ENCODE measurements around the gene SPATS2.

The SPATS2 gene

GRCh38 chr12:49537231-49537751 lies 170.0 kb downstream of the SPATS2 start (continued):
- no peak for TF ChIP-seq ZNF221 (tag by site-specific recombination; IDR thresholded peaks at IDR 0.05; ENCODE audit: borderline replicate concordance)
- TF ChIP-seq PRDM1 (tag by site-specific recombination; IDR thresholded peaks at IDR 0.05), result no peak
- no peak for TF ChIP-seq ZBTB6 (tag by site-specific recombination; IDR thresholded peaks at IDR 0.05)
- peak; percentile 16; the same call in 1 of the 2 replicates for TF ChIP-seq IKZF3 (tag by site-specific recombination; IDR thresholded peaks at IDR 0.05)
- TF ChIP-seq ZNF777 (tag by site-specific recombination; IDR thresholded peaks at IDR 0.05; ENCODE audit: borderline replicate concordance), result no peak
- TF ChIP-seq ZNF626 (tag by site-specific recombination; IDR thresholded peaks at IDR 0.05), result no peak

- CTCF ChIA-PET, result interaction anchor here (0.6 to 1.5 kb wide), 10 partner anchors 16 to 249 kb away, joined by 3 to 6 read pairs (median 4); partner anchors contain the start of gene TMBIM6
- Histone ChIP-seq H3K9me3 (ENCODE audit: control insufficient read depth, insufficient read depth, low read depth, low read length) (no peaks in the 10 kb centered on the region), H3K4me1 (ENCODE audit: control insufficient read depth, insufficient read depth, low read length) (peaks cover 2% of the 10 kb centered on the region; the same call in 1 of the 2 replicates), H3K4me3 (ENCODE audit: low read depth, low read length) (peak overlapping the region; percentile 30), H3K27ac (ENCODE audit: extremely low read depth, low read depth, low read length) (peak overlapping the region; percentile 1; the same call in 1 of the 2 replicates), H3K36me3 (ENCODE audit: control insufficient read depth in 2 of 2, insufficient read depth in 1 of 2, low read length in 2 of 2) (no peaks in the 10 kb centered on the region)
- POLR2A ChIA-PET, result interaction anchor here (0.7 to 1.3 kb wide), 3 partner anchors 16 to 187 kb away, joined by 3 to 7 read pairs (median 4); no protein-coding TSS in a partner anchor
- TF ChIP-seq SP3 (tag by site-specific recombination; IDR thresholded peaks at IDR 0.05), result peak; percentile 15; the same call in 1 of the 2 replicates
- TF ChIP-seq ZNF837 (tag by site-specific recombination; IDR thresholded peaks at IDR 0.05), result no peak
- peak; percentile 33; the same call in 1 of the 2 replicates for TF ChIP-seq KLF8 (tag by site-specific recombination; IDR thresholded peaks at IDR 0.05)
- peak; percentile 66; the same call in 1 of the 2 replicates for TF ChIP-seq GLIS2 (tag by site-specific recombination; IDR thresholded peaks at IDR 0.05)
- TF ChIP-seq ZFHX2 (tag by site-specific recombination; conservative IDR thresholded peaks at IDR 0.05), result peak; percentile 64
- TF ChIP-seq RBAK (tag by site-specific recombination; IDR thresholded peaks at IDR 0.05), result no peak
- no peak for TF ChIP-seq ZNF354C (tag by site-specific recombination; IDR thresholded peaks at IDR 0.05; ENCODE audit: borderline replicate concordance, low read depth)
- TF ChIP-seq ELK4 (IDR thresholded peaks at IDR 0.05; ENCODE audit: borderline replicate concordance, low read depth, low read length), result no peak
- TF ChIP-seq ZBTB20 (tag by site-specific recombination; IDR thresholded peaks at IDR 0.05), result peak; percentile 46; the same call in 1 of the 2 replicates
- 0 out of 2 replicates have a peak, but pooled peaks have one; percentile 6 for TF ChIP-seq KLF17 (tag by site-specific recombination; IDR thresholded peaks at IDR 0.05)
- peak; percentile 64 for TF ChIP-seq EGR2 (tag by site-specific recombination; IDR thresholded peaks at IDR 0.05; ENCODE audit: low read depth)
- TF ChIP-seq ZNF561 (tag by site-specific recombination; IDR thresholded peaks at IDR 0.05; ENCODE audit: borderline replicate concordance), result peak; percentile 51; the same call in 1 of the 2 replicates
- TF ChIP-seq ZNF324 (tag by site-specific recombination; IDR thresholded peaks at IDR 0.05), result 0 out of 2 replicates have a peak, but pooled peaks have one; percentile 18
- peak; percentile 24; the same call in 1 of the 2 replicates for TF ChIP-seq ZXDB (tag by site-specific recombination; IDR thresholded peaks at IDR 0.05)
- peak; percentile 51; the same call in 1 of the 2 replicates for TF ChIP-seq CTCF (tag by site-specific recombination; IDR thresholded peaks at IDR 0.05)
- no peak; the same call in 1 of the 2 replicates for TF ChIP-seq ZBTB10 (tag by site-specific recombination; IDR thresholded peaks at IDR 0.05)
- peak; percentile 39 for TF ChIP-seq ZBTB48 (tag by site-specific recombination; IDR thresholded peaks at IDR 0.05)
- TF ChIP-seq ZNF701 (tag by site-specific recombination; IDR thresholded peaks at IDR 0.05), result no peak
- TF ChIP-seq ZBTB7A (tag by site-specific recombination; IDR thresholded peaks at IDR 0.05; ENCODE audit: low read depth), result peak; percentile 41; the same call in 1 of the 2 replicates
- 0 out of 2 replicates have a peak, but pooled peaks have one; percentile 10 for TF ChIP-seq ZNF423 (tag by site-specific recombination; IDR thresholded peaks at IDR 0.05)
- TF ChIP-seq ZNF335 (tag by site-specific recombination; conservative IDR thresholded peaks at IDR 0.05), result peak; percentile 86
- TF ChIP-seq GLI4 (tag by site-specific recombination; IDR thresholded peaks at IDR 0.05), result no peak
Measured at GRCh38 chr12:49537752-49538509, 170.7 kb downstream of the SPATS2 start.
